Measurements from ENCODE around the gene S1PR5. TPM values are rescaled to one million over a fixed set of nuclear protein-coding genes. Genes with fewer than 3 reads are reported as not detected.

Gene S1PR5
- polyA plus RNA-seq, 1 experiment: 0.40 TPM

DNA sequence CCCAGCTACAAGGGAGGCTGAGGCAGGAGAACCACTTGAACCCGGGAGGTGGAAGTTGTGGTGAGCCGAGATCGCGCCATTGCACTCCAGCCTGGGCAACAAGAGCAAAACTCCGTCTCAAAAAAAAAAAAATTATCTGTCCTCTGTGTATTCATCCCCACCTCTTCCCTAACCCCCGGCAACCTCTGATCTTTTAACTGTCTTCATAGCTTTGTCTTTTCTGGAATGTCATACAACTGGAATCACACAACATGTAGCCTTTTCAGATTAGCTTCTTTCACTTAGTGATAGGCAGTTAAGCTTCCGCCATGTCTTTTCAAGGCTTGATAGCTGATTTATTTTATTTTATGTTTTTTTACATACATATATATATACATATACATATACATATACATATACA lies 8.4 kb upstream of the S1PR5 start:
- Histone ChIP-seq H3K27me3 (ENCODE audit: control insufficient read depth, insufficient read depth, low read length) (peaks cover 4% of the 10 kb centered on the region), H3K4me3 (ENCODE audit: low read depth, low read length) (no peak overlapping the region), H3K36me3 (ENCODE audit: control insufficient read depth, insufficient read depth, low read length) (no peaks in the 10 kb centered on the region)
- DNase-seq (ENCODE audit: low read depth): no peak
- TF ChIP-seq, protein P1, sequence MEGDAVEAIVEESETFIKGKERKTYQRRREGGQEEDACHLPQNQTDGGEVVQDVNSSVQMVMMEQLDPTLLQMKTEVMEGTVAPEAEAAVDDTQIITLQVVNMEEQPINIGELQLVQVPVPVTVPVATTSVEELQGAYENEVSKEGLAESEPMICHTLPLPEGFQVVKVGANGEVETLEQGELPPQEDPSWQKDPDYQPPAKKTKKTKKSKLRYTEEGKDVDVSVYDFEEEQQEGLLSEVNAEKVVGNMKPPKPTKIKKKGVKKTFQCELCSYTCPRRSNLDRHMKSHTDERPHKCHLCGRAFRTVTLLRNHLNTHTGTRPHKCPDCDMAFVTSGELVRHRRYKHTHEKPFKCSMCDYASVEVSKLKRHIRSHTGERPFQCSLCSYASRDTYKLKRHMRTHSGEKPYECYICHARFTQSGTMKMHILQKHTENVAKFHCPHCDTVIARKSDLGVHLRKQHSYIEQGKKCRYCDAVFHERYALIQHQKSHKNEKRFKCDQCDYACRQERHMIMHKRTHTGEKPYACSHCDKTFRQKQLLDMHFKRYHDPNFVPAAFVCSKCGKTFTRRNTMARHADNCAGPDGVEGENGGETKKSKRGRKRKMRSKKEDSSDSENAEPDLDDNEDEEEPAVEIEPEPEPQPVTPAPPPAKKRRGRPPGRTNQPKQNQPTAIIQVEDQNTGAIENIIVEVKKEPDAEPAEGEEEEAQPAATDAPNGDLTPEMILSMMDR (IDR thresholded peaks at IDR 0.05; ENCODE audit: insufficient read depth, low read depth, low read length): no peak
- ChIA-PET POLR2A (no interaction called here), CTCF (interaction anchor here (0.7 to 2.4 kb wide), 4 partner anchors 16 to 59 kb away, joined by 4 to 6 read pairs (median 4); partner anchors contain the start of gene KRI1)

DNA sequence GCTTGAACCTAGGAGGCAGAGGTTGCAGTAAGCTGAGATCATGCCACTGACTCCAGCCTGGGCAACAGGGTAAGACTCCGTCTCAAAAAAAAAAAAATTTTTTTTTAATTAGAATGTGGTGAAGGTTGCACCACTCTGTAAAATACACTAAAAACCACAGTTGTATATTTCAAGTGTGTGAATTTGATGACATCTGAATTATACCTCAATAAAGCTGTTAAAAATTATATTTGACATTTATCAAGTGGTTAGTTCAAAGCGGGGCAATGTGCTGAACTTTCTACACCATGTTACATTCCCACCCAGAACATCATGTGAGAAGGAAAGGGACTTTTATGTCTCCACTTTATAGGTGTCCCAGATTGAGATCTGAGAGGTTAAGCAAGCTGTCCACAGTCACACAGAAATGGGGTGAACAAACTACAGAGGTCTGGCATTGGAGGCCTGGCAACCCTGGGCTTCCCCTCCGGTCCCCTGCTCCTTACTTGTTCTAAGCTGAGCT lies 5.9 kb upstream of the S1PR5 start:
- DNase-seq (ENCODE audit: low read depth): no peak
- ChIA-PET POLR2A (no interaction called here), CTCF (interaction anchor here (1.3 to 1.5 kb wide), 3 partner anchors 12 to 58 kb away, joined by 3 to 4 read pairs (median 4); no protein-coding TSS in a partner anchor)
- H3K27me3 ChIP-seq (ENCODE audit: control insufficient read depth, insufficient read depth, low read length): peaks cover 9% of the 10 kb centered on the region
- no peak overlapping the region for H3K4me3 ChIP-seq (ENCODE audit: low read depth, low read length)
- TF ChIP-seq, protein P1 (IDR thresholded peaks at IDR 0.05; ENCODE audit: insufficient read depth, low read depth, low read length): no peak
- H3K36me3 ChIP-seq (ENCODE audit: control insufficient read depth, insufficient read depth, low read length): no peaks in the 10 kb centered on the region

DNA sequence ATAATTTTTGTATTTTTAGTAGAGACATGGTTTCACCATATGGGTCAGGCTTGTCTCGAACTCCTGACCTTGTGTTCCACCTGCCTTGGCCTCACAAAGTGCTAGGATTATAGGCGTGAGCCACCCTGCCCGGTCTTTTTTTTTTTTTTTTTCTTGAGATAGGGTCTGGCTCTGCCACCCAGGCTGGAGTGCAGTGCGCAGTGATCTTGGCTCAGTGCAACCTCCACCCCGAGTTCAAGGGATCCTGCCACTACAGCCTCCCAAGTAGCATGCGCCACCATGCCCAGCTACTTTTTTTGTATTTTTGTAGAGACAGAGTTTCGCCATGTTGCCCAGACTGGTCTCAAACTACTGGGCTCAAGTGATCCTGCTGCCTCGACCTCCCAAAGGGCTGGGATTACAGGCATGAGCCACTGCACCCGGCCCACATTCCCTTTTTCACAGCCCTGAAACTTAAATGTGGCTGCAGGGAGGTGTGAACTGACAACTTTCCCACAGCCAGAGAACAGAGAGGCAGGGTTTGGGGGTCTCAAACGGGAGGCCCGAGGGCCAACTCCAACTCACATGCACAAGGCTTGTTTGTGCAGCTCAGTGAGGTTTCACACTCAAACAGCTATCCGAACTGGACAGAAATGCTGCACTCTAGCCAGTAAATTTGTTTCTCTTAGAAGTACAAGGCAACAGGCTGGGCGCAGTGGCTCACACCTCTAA lies 4.4 kb upstream of the S1PR5 start:
- ChIA-PET CTCF (interaction anchor here (0.9 to 2.2 kb wide), 2 partner anchors 21 to 42 kb away, joined by 3 to 11 read pairs; no protein-coding TSS in a partner anchor), POLR2A (no interaction called here)
- H3K4me3 ChIP-seq (ENCODE audit: low read depth, low read length): no peak overlapping the region
- peaks cover 11% of the 10 kb centered on the region for H3K27me3 ChIP-seq (ENCODE audit: control insufficient read depth, insufficient read depth, low read length)
- no peak for DNase-seq (ENCODE audit: low read depth)
- no peaks in the 10 kb centered on the region for H3K36me3 ChIP-seq (ENCODE audit: control insufficient read depth, insufficient read depth, low read length)
- TF ChIP-seq, protein P1 (IDR thresholded peaks at IDR 0.05; ENCODE audit: insufficient read depth, low read depth, low read length): no peak

DNA sequence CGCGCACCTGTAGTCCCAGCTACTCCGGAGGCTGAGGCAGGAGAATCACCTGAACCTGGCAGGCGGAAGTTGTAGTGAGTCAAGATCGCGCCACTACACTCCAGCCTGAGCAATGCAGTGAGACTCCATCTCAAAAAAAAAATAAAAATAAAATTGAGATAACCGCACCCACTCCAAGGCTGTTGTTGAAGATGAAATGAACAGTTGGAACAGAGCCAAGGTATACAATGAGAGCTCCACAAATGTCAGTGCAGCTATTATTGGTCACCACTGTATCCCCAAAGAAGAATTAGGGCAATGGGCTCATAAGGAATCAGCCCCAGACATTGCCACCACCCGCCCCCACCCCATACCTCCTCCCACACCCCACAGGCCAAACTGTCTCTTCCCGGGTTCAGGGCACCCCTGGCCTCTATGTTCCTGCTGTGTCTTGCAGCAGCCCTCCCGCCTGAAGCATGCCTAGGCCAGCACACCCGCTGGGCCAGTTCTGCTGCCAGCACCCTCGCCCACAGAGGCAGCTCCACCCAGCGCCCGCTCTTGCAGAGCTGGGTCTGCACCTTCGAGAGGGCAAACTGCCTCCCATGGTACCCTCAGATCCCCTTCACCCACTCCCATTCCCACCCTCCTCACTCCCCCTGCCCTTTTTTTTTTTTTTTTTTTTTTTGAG lies 3.5 kb upstream of the S1PR5 start:
- H3K36me3 ChIP-seq (ENCODE audit: control insufficient read depth, insufficient read depth, low read length): no peaks in the 10 kb centered on the region
- TF ChIP-seq, protein P1 (IDR thresholded peaks at IDR 0.05; ENCODE audit: insufficient read depth, low read depth, low read length): no peak
- CTCF ChIA-PET: interaction anchor here (2.2 kb wide), 1 partner anchor 21 kb away, joined by 11 read pairs; no protein-coding TSS in a partner anchor
- POLR2A ChIA-PET: no interaction called here
- peaks cover 15% of the 10 kb centered on the region for H3K27me3 ChIP-seq (ENCODE audit: control insufficient read depth, insufficient read depth, low read length)
- H3K4me3 ChIP-seq (ENCODE audit: low read depth, low read length): no peak overlapping the region
- no peak for DNase-seq (ENCODE audit: low read depth)

DNA sequence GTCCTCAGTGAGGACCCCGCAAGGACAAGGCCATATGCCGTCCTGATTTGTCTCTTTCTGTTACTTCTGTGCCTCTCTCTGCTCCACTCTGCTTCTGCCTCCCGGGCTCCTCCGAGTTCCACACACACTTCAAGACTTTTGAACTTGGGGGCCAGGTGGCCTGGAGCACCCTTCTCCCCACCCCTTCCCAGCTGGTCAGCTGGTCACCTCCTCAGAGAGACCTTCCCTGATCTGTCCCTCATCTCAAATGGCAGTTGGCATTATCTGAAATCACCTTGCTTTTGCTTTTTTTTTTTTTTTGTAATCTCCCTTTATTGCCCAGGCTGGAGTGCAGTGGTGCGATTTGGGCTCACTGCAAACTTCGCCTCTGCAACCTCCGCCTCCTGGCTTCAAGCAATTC lies 2.2 kb upstream of the S1PR5 start:
- Histone ChIP-seq H3K36me3 (ENCODE audit: control insufficient read depth, insufficient read depth, low read length) (no peaks in the 10 kb centered on the region), H3K4me3 (ENCODE audit: low read depth, low read length) (no peak overlapping the region), H3K27me3 (ENCODE audit: control insufficient read depth, insufficient read depth, low read length) (peaks cover 21% of the 10 kb centered on the region)
- CTCF ChIA-PET: no interaction called here
- POLR2A ChIA-PET: no interaction called here
- DNase-seq (ENCODE audit: low read depth): no peak
- TF ChIP-seq, protein P1 (IDR thresholded peaks at IDR 0.05; ENCODE audit: insufficient read depth, low read depth, low read length): no peak

Measured in BJ (cell line).